Neural cell (in vitro differentiated cells): ENCODE measurements around the gene CSDE1. TPM values are rescaled to one million over a fixed set of nuclear protein-coding genes. Genes with fewer than 3 reads are reported as not detected.
"Not testable (repeated sequence)": the region's sequence is repeated elsewhere in the genome, so short reads cannot be mapped to it uniquely, and the experiment has no call there.

Experiments used
- H2AFZ ChIP-seq: fragments of 200-600, 300-800 bp; sonication (generic), shearing (Covaris generic); 2 replicates; pipeline ENCODE4 v1.6.0; 2014; ENCODE audit warnings: low read depth, mild to moderate bottlenecking, antibody characterized with exemption, low read length, moderate library complexity
- H3F3A ChIP-seq: fragments of 200-600 bp; shearing (Covaris generic); 2 replicates; pipeline ENCODE4 v1.6.1; 2016; ENCODE audit warnings: mild to moderate bottlenecking, moderate library complexity, mixed read lengths, antibody characterized with exemption, low read length; ENCODE audit not compliant: insufficient read depth, poor library complexity, severe bottlenecking
- H3K27ac ChIP-seq: fragments of 200-600, 300-800 bp; sonication (generic), shearing (Covaris generic); 2 replicates; pipeline ENCODE4 v1.5.1; 2014; ENCODE audit warnings: mild to moderate bottlenecking, low read length, moderate library complexity
- H3K27me3 ChIP-seq: fragments of 300-800, 200-600 bp; sonication (generic), shearing (Covaris generic); 2 replicates; pipeline ENCODE4 v1.6.0; 2014; ENCODE audit warnings: mild to moderate bottlenecking, low read depth, low read length, moderate library complexity; ENCODE audit not compliant: insufficient read depth
- H3K36me3 ChIP-seq: fragments of 300-800, 200-600 bp; sonication (generic), shearing (Covaris generic); 2 replicates; pipeline ENCODE4 v1.5.1; 2014; ENCODE audit warnings: mild to moderate bottlenecking, antibody characterized with exemption, low read length, moderate library complexity; ENCODE audit not compliant: insufficient read depth
- H3K4me2 ChIP-seq: fragments of 300-800, 200-600 bp; sonication (generic), shearing (Covaris generic); 2 replicates; pipeline ENCODE4 v1.6.0; 2014; ENCODE audit warnings: mild to moderate bottlenecking, low read length
- H3K4me3 ChIP-seq: fragments of 300-800, 200-600 bp; sonication (generic), shearing (Covaris generic); 2 replicates; pipeline ENCODE4 v1.5.1; 2014; ENCODE audit warnings: mild to moderate bottlenecking, low read length, moderate library complexity
- H3K79me2 ChIP-seq: fragments of 200-600 bp; shearing (Covaris generic); replicated peaks from 2 replicates; pipeline ENCODE4 v1.6.0; 2014; ENCODE audit warnings: mild to moderate bottlenecking, low read length, moderate library complexity; ENCODE audit not compliant: insufficient read depth
- H3K9ac ChIP-seq: fragments of 300-800, 200-600 bp; sonication (generic), shearing (Covaris generic); 2 replicates; pipeline ENCODE4 v1.6.1; 2016; ENCODE audit warnings: mild to moderate bottlenecking, low read length, mixed read lengths
- H3K9me2 ChIP-seq: fragments of 200-600 bp; shearing (Covaris generic); 2 replicates; pipeline ENCODE4 v1.6.1; 2016; ENCODE audit warnings: mild to moderate bottlenecking, low read length, mixed read lengths; ENCODE audit not compliant: insufficient read depth
- H3K9me3 ChIP-seq: fragments of 200-600, 300-800 bp; sonication (generic), shearing (Covaris generic); 2 replicates; pipeline ENCODE4 v1.6.1; 2016; ENCODE audit warnings: mild to moderate bottlenecking, mixed run types, low read length, moderate library complexity, mixed read lengths
- H4K20me1 ChIP-seq: fragments of 200-600 bp; shearing (Covaris generic); 2 replicates; pipeline ENCODE4 v1.6.1; 2016; ENCODE audit warnings: mild to moderate bottlenecking, mixed run types; ENCODE audit not compliant: insufficient read depth
- CTCF ChIP-seq: fragments of 450-650 bp; IDR thresholded peaks from 2 replicates; pipeline ENCODE4 v1.5.1; 2014; ENCODE audit warnings: antibody characterized with exemption, mild to moderate bottlenecking, moderate library complexity; ENCODE audit not compliant: poor library complexity, severe bottlenecking
- EP300 ChIP-seq: fragments of 450-650 bp; conservative IDR thresholded peaks from 2 replicates; pipeline ENCODE4 v1.6.1; 2014; ENCODE audit warnings: antibody characterized with exemption, mild to moderate bottlenecking, moderate library complexity; ENCODE audit not compliant: poor library complexity, severe bottlenecking
- RAD21 ChIP-seq: fragments of 450-650 bp; conservative IDR thresholded peaks from 2 replicates; pipeline ENCODE4 v1.6.1; 2014; ENCODE audit warnings: antibody characterized with exemption, mild to moderate bottlenecking, moderate library complexity
- SMC3 ChIP-seq: fragments of 450-650 bp; conservative IDR thresholded peaks from 2 replicates; pipeline ENCODE4 v1.6.1; 2014; ENCODE audit warnings: antibody characterized with exemption, mild to moderate bottlenecking, moderate library complexity; ENCODE audit not compliant: poor library complexity
- TAF1 ChIP-seq: IDR thresholded peaks from 2 replicates; pipeline ENCODE4 v1.6.1; 2012; ENCODE audit warnings: low read depth
- polyA plus RNA-seq: library from polyadenylated mRNA; depleted of rRNA; stranded (reverse); fragments of >200 nt; gene quantifications from 2 replicates; pipeline ENCODE4 v1.2.3, GENCODE V29; 2014
- TF ChIP-seq, protein P1 (sequence below): IDR thresholded peaks from 2 replicates; pipeline ENCODE4 v1.6.1; 2012; ENCODE audit warnings: borderline replicate concordance

The CSDE1 gene
- polyA plus RNA-seq, 1 donor from 2014 or later, result 424 TPM

- peak overlapping the region; percentile 89 for H3K27ac ChIP-seq
- TF ChIP-seq EP300 (no peak), RAD21 (no peak), SMC3 (no peak), TAF1 (no peak), CTCF (no peak)
- TF ChIP-seq, protein P1, sequence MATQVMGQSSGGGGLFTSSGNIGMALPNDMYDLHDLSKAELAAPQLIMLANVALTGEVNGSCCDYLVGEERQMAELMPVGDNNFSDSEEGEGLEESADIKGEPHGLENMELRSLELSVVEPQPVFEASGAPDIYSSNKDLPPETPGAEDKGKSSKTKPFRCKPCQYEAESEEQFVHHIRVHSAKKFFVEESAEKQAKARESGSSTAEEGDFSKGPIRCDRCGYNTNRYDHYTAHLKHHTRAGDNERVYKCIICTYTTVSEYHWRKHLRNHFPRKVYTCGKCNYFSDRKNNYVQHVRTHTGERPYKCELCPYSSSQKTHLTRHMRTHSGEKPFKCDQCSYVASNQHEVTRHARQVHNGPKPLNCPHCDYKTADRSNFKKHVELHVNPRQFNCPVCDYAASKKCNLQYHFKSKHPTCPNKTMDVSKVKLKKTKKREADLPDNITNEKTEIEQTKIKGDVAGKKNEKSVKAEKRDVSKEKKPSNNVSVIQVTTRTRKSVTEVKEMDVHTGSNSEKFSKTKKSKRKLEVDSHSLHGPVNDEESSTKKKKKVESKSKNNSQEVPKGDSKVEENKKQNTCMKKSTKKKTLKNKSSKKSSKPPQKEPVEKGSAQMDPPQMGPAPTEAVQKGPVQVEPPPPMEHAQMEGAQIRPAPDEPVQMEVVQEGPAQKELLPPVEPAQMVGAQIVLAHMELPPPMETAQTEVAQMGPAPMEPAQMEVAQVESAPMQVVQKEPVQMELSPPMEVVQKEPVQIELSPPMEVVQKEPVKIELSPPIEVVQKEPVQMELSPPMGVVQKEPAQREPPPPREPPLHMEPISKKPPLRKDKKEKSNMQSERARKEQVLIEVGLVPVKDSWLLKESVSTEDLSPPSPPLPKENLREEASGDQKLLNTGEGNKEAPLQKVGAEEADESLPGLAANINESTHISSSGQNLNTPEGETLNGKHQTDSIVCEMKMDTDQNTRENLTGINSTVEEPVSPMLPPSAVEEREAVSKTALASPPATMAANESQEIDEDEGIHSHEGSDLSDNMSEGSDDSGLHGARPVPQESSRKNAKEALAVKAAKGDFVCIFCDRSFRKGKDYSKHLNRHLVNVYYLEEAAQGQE, result no peak
- H3K9me2 ChIP-seq, result no peaks in the 10 kb centered on the region
- peaks cover 18% of the 10 kb centered on the region for H3K79me2 ChIP-seq
- peak overlapping the region; percentile 81 for H3K4me3 ChIP-seq
- H4K20me1 ChIP-seq, result no peaks in the 10 kb centered on the region
- H3K36me3 ChIP-seq, result no peaks in the 10 kb centered on the region
- no peaks in the 10 kb centered on the region for H3K9me3 ChIP-seq
- H3K4me2 ChIP-seq, result peak overlapping the region; percentile 92
- peak overlapping the region; percentile 71 for H2AFZ ChIP-seq
- H3F3A ChIP-seq, result no peaks in the 10 kb centered on the region
- H3K27me3 ChIP-seq, result peaks cover 3% of the 10 kb centered on the region
- peak overlapping the region; percentile 86 for H3K9ac ChIP-seq
Observed at GRCh38 chr1:114779722-114780121, 21.9 kb upstream of the CSDE1 start.

DNA sequence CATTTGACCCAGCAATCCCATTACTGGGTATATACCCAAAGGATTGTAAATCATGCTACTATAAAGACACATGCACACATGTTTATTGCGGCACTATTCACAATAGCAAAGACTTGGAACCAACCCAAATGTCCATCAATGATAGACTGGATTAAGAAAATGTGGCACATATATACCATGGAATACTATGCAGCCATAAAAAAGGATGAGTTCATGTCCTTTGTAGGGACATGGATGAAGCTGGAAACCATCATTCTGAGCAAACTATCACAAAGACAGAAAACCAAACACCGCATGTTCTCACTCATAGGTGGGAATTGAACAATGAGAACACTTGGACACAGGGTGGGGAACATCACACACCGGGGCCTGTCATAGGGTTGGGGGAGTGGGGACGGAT lies 18.9 kb upstream of the CSDE1 start:
- not testable (repeated sequence) for H3K36me3 ChIP-seq, H3K27ac ChIP-seq, H3K9ac ChIP-seq

GRCh38 chr1:114771992-114772391 lies 14.2 kb upstream of the CSDE1 start:
- H3K4me3 ChIP-seq, result no peak overlapping the region
- no peak overlapping the region for H3K9ac ChIP-seq
- no peak overlapping the region for H3K4me2 ChIP-seq
- no peaks in the 10 kb centered on the region for H3K36me3 ChIP-seq
- H3K27ac ChIP-seq, result no peak overlapping the region
- H3F3A ChIP-seq, result no peaks in the 10 kb centered on the region
- TF ChIP-seq TAF1, result no peak
- no peak for TF ChIP-seq SMC3
- TF ChIP-seq RAD21, result no peak
- TF ChIP-seq, protein P1, result no peak
- H3K9me2 ChIP-seq, result no peaks in the 10 kb centered on the region
- H3K79me2 ChIP-seq, result no peaks in the 10 kb centered on the region
- H2AFZ ChIP-seq, result no peak overlapping the region
- no peaks in the 10 kb centered on the region for H3K27me3 ChIP-seq
- no peaks in the 10 kb centered on the region for H4K20me1 ChIP-seq
- H3K9me3 ChIP-seq, result no peaks in the 10 kb centered on the region

More for the DNA sequence above, 18.9 kb upstream of the CSDE1 start:
- not testable (repeated sequence) for H3K27me3 ChIP-seq, H3K4me3 ChIP-seq, H4K20me1 ChIP-seq, H3K4me2 ChIP-seq, H2AFZ ChIP-seq, H3F3A ChIP-seq, H3K9me2 ChIP-seq, H3K9me3 ChIP-seq
- peaks cover 18% of the 10 kb centered on the region for H3K79me2 ChIP-seq
